SU-DHL-6 (cell line): ENCODE measurements around the gene VKORC1L1.

ENCODE experiments used
- EZH2phosphoT487 ChIP-seq: fragments of 200-600 bp; sonication (generic), shearing (Covaris generic); conservative IDR thresholded peaks from 2 replicates; pipeline ENCODE4 v1.6.1; 2018; ENCODE audit warnings: mild to moderate bottlenecking, antibody characterized with exemption, low read length, moderate library complexity, mixed read lengths
- TF ChIP-seq, protein P1 (sequence below): fragments of 200-600 bp; sonication (generic); IDR thresholded peaks from one replicate; pipeline ENCODE4 v1.5.1; 2017; ENCODE audit warnings: antibody characterized with exemption, mild to moderate bottlenecking, low read length, moderate library complexity; ENCODE audit not compliant: insufficient read depth, poor library complexity, severe bottlenecking

- TF ChIP-seq, protein P1, sequence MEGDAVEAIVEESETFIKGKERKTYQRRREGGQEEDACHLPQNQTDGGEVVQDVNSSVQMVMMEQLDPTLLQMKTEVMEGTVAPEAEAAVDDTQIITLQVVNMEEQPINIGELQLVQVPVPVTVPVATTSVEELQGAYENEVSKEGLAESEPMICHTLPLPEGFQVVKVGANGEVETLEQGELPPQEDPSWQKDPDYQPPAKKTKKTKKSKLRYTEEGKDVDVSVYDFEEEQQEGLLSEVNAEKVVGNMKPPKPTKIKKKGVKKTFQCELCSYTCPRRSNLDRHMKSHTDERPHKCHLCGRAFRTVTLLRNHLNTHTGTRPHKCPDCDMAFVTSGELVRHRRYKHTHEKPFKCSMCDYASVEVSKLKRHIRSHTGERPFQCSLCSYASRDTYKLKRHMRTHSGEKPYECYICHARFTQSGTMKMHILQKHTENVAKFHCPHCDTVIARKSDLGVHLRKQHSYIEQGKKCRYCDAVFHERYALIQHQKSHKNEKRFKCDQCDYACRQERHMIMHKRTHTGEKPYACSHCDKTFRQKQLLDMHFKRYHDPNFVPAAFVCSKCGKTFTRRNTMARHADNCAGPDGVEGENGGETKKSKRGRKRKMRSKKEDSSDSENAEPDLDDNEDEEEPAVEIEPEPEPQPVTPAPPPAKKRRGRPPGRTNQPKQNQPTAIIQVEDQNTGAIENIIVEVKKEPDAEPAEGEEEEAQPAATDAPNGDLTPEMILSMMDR = no peak
- no peak for TF ChIP-seq EZH2phosphoT487
Measured at GRCh38 chr7:65988084-65988483, 115.2 kb downstream of the VKORC1L1 start.
